NK-92 (cell line): Measurements from ENCODE around the gene STKLD1.

Experiments used
- DNase-seq: peaks from one replicate; lab custom pipeline; 2025; ENCODE audit not compliant: unreplicated experiment; lab: John Stamatoyannopoulos, UW

STKLD1 gene

GRCh38 chr9:133405508-133406438, 29.6 kb downstream of the STKLD1 start:
- DNase-seq: no peak

GRCh38 chr9:133406480-133407307, 30.5 kb downstream of the STKLD1 start:
- DNase-seq: no peak

GRCh38 chr9:133408042-133408441, 31.9 kb downstream of the STKLD1 start:
- DNase-seq: no peak

GRCh38 chr9:133415170-133415569, 39.0 kb downstream of the STKLD1 start:
- DNase-seq: no peak

- no peak for DNase-seq
Measured at GRCh38 chr9:133417541-133418461, 41.6 kb downstream of the STKLD1 start, which contains the start of gene REXO4. Gene REXO4, minus strand, starts transcription at chr9:133418010. Its CDS starts 166 bp downstream, at chr9:133417844.

- no peak for DNase-seq
Measured at GRCh38 chr9:133419005-133419404, 42.8 kb downstream of the STKLD1 start.

- no peak for DNase-seq
Measured at GRCh38 chr9:133420392-133420827, 44.2 kb downstream of the STKLD1 start.

GRCh38 chr9:133421615-133422542, 45.7 kb downstream of the STKLD1 start, which contains the start of gene ADAMTS13:
Gene ADAMTS13, plus strand, starts transcription at chr9:133422367. Its CDS starts 77 bp downstream, at chr9:133422444.
- DNase-seq: no peak

GRCh38 chr9:133423216-133423615, 47.0 kb downstream of the STKLD1 start:
- no peak for DNase-seq

- DNase-seq: no peak
Measured at GRCh38 chr9:133424187-133424586, 48.0 kb downstream of the STKLD1 start.

GRCh38 chr9:133425049-133425632, 49.0 kb downstream of the STKLD1 start:
- DNase-seq: no peak

GRCh38 chr9:133426011-133426410, 49.8 kb downstream of the STKLD1 start:
- no peak for DNase-seq

- no peak for DNase-seq
Measured at GRCh38 chr9:133427658-133428348, 51.6 kb downstream of the STKLD1 start.

- DNase-seq: no peak
Measured at GRCh38 chr9:133428617-133429101, 52.5 kb downstream of the STKLD1 start.

GRCh38 chr9:133429214-133429613, 53.0 kb downstream of the STKLD1 start:
- DNase-seq: no peak

GRCh38 chr9:133429641-133430161, 53.5 kb downstream of the STKLD1 start:
- no peak for DNase-seq

- DNase-seq: no peak
Measured at GRCh38 chr9:133430244-133430643, 54.1 kb downstream of the STKLD1 start.

- no peak for DNase-seq
Measured at GRCh38 chr9:133433351-133433843, 57.2 kb downstream of the STKLD1 start.
